ENCODE results near the gene TTC21B.
"Not testable (repeated sequence)": the region's sequence is repeated elsewhere in the genome, so short reads cannot be mapped to it uniquely, and the experiment has no call there.

The TTC21B gene

DNA sequence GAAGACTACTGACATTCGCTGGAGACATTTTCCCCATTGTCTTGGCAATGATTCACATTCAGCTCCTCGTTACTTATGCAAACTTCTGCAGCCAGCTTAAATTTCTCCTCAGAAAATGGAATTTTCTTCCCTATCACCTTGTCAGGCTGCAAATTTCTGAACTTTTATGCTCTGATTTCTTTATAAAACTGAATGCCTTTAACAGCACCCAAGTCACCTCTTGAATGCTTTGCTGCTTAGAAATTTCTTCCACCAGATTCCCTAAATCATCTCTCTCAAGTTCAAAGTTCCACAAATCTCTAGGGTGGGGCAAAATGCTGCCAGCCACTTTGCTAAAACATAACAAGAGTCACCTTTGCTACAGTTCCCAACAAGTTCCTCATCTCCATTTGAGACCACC is 92.5 kb downstream of the TTC21B start:
- H3K9me3 ChIP-seq (ENCODE audit: low read length); H3K36me3 ChIP-seq (ENCODE audit: insufficient read depth, low read length); H3K4me3 ChIP-seq (ENCODE audit: low read depth in 1 of 2, low read length in 2 of 2); H3K9ac ChIP-seq (ENCODE audit: low read length); H3K27me3 ChIP-seq (ENCODE audit: control insufficient read depth in 1 of 2, insufficient read depth in 2 of 2, low read length in 2 of 2); H3K4me1 ChIP-seq (ENCODE audit: insufficient read depth, low read length); H3K27ac ChIP-seq (ENCODE audit: low read depth, low read length): not testable (repeated sequence)

DNA sequence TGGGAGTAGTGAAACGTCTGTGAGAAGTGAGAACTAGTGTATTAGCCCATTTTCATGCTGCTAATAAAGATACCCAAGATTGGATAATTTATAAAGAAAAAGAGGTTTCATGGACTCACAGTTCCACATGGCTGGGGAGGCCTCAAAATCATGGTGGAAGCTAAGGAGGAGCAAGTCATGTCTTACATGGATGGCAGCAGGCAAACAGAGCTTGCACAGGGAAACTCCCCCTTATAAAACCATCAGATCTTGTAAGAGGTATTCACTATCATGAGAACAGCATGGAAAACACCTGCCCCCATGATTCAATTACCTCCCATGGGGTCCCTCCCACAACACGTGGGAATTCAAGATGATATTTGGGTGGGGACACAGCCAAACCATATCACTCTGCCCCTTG is 93.9 kb downstream of the TTC21B start:
- H3K36me3 ChIP-seq (ENCODE audit: insufficient read depth, low read length); H3K27me3 ChIP-seq (ENCODE audit: control insufficient read depth in 1 of 2, insufficient read depth in 2 of 2, low read length in 2 of 2); H3K4me1 ChIP-seq (ENCODE audit: insufficient read depth, low read length); H3K4me3 ChIP-seq (ENCODE audit: low read depth in 1 of 2, low read length in 2 of 2); H3K27ac ChIP-seq (ENCODE audit: low read depth, low read length); H3K9me3 ChIP-seq (ENCODE audit: low read length); H3K9ac ChIP-seq (ENCODE audit: low read length): not testable (repeated sequence)

GRCh38 chr2:165857876-165858275 is 95.7 kb downstream of the TTC21B start:
- no peaks in the 10 kb centered on the region for H3K4me1 ChIP-seq (ENCODE audit: insufficient read depth, low read length)
- H3K27me3 ChIP-seq (ENCODE audit: control insufficient read depth in 1 of 2, insufficient read depth in 2 of 2, low read length in 2 of 2): no peaks in the 10 kb centered on the region
- H3K9ac ChIP-seq (ENCODE audit: low read length): no peak overlapping the region
- H3K9me3 ChIP-seq (ENCODE audit: low read length): no peaks in the 10 kb centered on the region
- no peak overlapping the region for H3K4me3 ChIP-seq (ENCODE audit: low read depth in 1 of 2, low read length in 2 of 2)
- H3K27ac ChIP-seq (ENCODE audit: low read depth, low read length): no peak overlapping the region
- no peaks in the 10 kb centered on the region for H3K36me3 ChIP-seq (ENCODE audit: insufficient read depth, low read length)

DNA sequence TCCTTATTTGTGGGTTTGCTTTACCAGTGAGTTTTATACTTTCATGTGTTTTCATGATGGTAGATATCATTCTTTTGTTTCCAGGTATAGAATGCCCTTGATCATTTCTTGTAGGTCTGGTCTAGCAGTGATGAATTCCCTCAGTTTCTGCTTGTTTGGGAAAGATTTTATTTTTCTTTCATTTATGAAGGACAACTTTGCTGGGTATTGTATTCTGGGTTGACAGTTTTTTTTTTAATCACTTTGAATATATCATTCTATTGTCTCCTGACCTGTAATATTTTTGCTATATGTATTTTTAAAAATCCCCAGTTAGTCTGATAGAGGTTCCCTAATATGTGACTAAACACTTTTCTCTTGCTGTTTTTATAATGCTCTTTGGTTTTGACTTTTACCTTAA is 101.2 kb downstream of the TTC21B start:
- Histone ChIP-seq H3K27me3 (ENCODE audit: control insufficient read depth in 1 of 2, insufficient read depth in 2 of 2, low read length in 2 of 2) (no peaks in the 10 kb centered on the region), H3K4me1 (ENCODE audit: insufficient read depth, low read length) (no peaks in the 10 kb centered on the region), H3K36me3 (ENCODE audit: insufficient read depth, low read length) (no peaks in the 10 kb centered on the region), H3K9ac (ENCODE audit: low read length) (no peak overlapping the region), H3K9me3 (ENCODE audit: low read length) (peaks cover 7% of the 10 kb centered on the region), H3K27ac (ENCODE audit: low read depth, low read length) (no peak overlapping the region), H3K4me3 (ENCODE audit: low read depth in 1 of 2, low read length in 2 of 2) (no peak overlapping the region)

DNA sequence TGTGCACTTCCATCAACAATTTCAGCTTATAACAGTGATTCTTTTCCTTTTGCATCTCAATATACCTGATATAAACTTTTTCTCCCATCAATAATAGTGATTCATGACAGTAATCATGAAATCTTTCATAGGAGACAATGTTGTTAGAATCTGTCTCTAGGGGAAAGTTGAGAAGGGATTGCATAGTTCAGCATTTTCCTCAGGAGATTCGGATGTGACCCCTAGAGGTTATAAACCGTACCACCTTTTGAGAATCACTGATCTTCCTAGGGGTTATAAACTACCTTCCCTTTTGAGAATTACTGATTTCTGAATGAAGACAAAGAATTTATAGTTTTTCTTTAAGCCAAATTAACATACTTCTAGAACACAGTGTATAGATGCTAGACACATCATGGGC is 106.6 kb downstream of the TTC21B start:
- no peak overlapping the region for H3K9ac ChIP-seq (ENCODE audit: low read length)
- H3K36me3 ChIP-seq (ENCODE audit: insufficient read depth, low read length): no peaks in the 10 kb centered on the region

GRCh38 chr2:165846056-165846455 is 107.5 kb downstream of the TTC21B start:
- H3K4me3 ChIP-seq (ENCODE audit: low read depth in 1 of 2, low read length in 2 of 2): no peak overlapping the region
- H3K9me3 ChIP-seq (ENCODE audit: low read length): no peaks in the 10 kb centered on the region
- no peaks in the 10 kb centered on the region for H3K27me3 ChIP-seq (ENCODE audit: control insufficient read depth in 1 of 2, insufficient read depth in 2 of 2, low read length in 2 of 2)
- H3K9ac ChIP-seq (ENCODE audit: low read length): no peak overlapping the region
- no peaks in the 10 kb centered on the region for H3K4me1 ChIP-seq (ENCODE audit: insufficient read depth, low read length)
- no peak overlapping the region for H3K27ac ChIP-seq (ENCODE audit: low read depth, low read length)
- no peaks in the 10 kb centered on the region for H3K36me3 ChIP-seq (ENCODE audit: insufficient read depth, low read length)

More for the DNA sequence above, 106.6 kb downstream of the TTC21B start:
- Histone ChIP-seq H3K9me3 (ENCODE audit: low read length) (no peaks in the 10 kb centered on the region), H3K27ac (ENCODE audit: low read depth, low read length) (no peak overlapping the region), H3K27me3 (ENCODE audit: control insufficient read depth in 1 of 2, insufficient read depth in 2 of 2, low read length in 2 of 2) (no peaks in the 10 kb centered on the region), H3K4me3 (ENCODE audit: low read depth in 1 of 2, low read length in 2 of 2) (no peak overlapping the region), H3K4me1 (ENCODE audit: insufficient read depth, low read length) (no peaks in the 10 kb centered on the region)

DNA sequence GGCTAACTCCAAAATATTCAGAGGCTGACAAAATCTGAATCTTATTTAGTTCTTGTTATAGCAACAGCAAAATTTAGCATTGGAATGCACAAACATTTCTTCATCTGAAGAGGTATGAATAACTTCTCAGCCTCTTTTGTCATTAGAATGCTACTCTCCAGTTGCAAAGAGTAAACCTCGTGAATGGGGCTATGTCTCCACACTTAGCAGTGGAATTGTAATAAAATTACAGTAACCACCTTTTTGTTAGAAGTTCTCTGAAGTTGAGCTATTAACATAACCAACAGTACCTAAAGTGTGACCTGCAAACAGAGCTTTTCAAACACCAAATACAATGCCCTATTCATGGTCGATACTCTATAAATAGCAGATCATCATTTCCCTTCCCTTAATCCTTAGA is 109.4 kb downstream of the TTC21B start:
- Histone ChIP-seq H3K27me3 (ENCODE audit: control insufficient read depth in 1 of 2, insufficient read depth in 2 of 2, low read length in 2 of 2) (no peaks in the 10 kb centered on the region), H3K4me3 (ENCODE audit: low read depth in 1 of 2, low read length in 2 of 2) (no peak overlapping the region), H3K27ac (ENCODE audit: low read depth, low read length) (no peak overlapping the region), H3K4me1 (ENCODE audit: insufficient read depth, low read length) (no peaks in the 10 kb centered on the region), H3K9ac (ENCODE audit: low read length) (no peak overlapping the region), H3K36me3 (ENCODE audit: insufficient read depth, low read length) (no peaks in the 10 kb centered on the region), H3K9me3 (ENCODE audit: low read length) (no peaks in the 10 kb centered on the region)

DNA sequence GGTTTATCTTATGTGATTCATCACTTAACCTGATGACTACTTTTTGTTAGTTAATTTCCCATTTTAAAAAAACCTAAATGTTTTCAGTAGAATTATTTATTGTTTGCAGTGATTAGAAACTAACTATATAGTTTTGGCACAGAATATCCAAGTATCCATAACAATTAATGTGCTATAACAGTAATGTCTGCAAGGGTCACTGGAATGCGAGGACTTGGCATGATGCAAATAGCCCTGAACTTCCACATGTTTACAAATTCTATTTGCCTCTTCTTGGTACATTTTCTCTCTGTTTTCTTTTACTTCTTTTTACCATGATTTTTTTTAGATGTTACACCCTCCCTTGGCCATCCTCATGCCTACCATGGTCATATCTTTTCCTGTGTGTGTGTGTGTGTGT is 110.2 kb downstream of the TTC21B start:
- H3K36me3 ChIP-seq (ENCODE audit: insufficient read depth, low read length): no peaks in the 10 kb centered on the region
- no peak overlapping the region for H3K4me3 ChIP-seq (ENCODE audit: low read depth in 1 of 2, low read length in 2 of 2)
- no peaks in the 10 kb centered on the region for H3K9me3 ChIP-seq (ENCODE audit: low read length)
- H3K27ac ChIP-seq (ENCODE audit: low read depth, low read length): no peak overlapping the region
- no peaks in the 10 kb centered on the region for H3K27me3 ChIP-seq (ENCODE audit: control insufficient read depth in 1 of 2, insufficient read depth in 2 of 2, low read length in 2 of 2)
- no peaks in the 10 kb centered on the region for H3K4me1 ChIP-seq (ENCODE audit: insufficient read depth, low read length)
- no peak overlapping the region for H3K9ac ChIP-seq (ENCODE audit: low read length)

- Histone ChIP-seq H3K27ac (ENCODE audit: low read depth, low read length) (no peak overlapping the region), H3K27me3 (ENCODE audit: control insufficient read depth in 1 of 2, insufficient read depth in 2 of 2, low read length in 2 of 2) (no peaks in the 10 kb centered on the region), H3K36me3 (ENCODE audit: insufficient read depth, low read length) (no peaks in the 10 kb centered on the region), H3K9me3 (ENCODE audit: low read length) (no peaks in the 10 kb centered on the region), H3K4me3 (ENCODE audit: low read depth in 1 of 2, low read length in 2 of 2) (no peak overlapping the region), H3K9ac (ENCODE audit: low read length) (no peak overlapping the region), H3K4me1 (ENCODE audit: insufficient read depth, low read length) (no peaks in the 10 kb centered on the region)
These were observed 113.1 kb downstream of the TTC21B start for GRCh38 chr2:165840333-165840958.

GRCh38 chr2:165839610-165840009 is 114.0 kb downstream of the TTC21B start:
- Histone ChIP-seq H3K36me3 (ENCODE audit: insufficient read depth, low read length) (no peaks in the 10 kb centered on the region), H3K4me3 (ENCODE audit: low read depth in 1 of 2, low read length in 2 of 2) (no peak overlapping the region), H3K9me3 (ENCODE audit: low read length) (no peaks in the 10 kb centered on the region), H3K9ac (ENCODE audit: low read length) (no peak overlapping the region), H3K27me3 (ENCODE audit: control insufficient read depth in 1 of 2, insufficient read depth in 2 of 2, low read length in 2 of 2) (no peaks in the 10 kb centered on the region), H3K4me1 (ENCODE audit: insufficient read depth, low read length) (no peaks in the 10 kb centered on the region), H3K27ac (ENCODE audit: low read depth, low read length) (no peak overlapping the region)

DNA sequence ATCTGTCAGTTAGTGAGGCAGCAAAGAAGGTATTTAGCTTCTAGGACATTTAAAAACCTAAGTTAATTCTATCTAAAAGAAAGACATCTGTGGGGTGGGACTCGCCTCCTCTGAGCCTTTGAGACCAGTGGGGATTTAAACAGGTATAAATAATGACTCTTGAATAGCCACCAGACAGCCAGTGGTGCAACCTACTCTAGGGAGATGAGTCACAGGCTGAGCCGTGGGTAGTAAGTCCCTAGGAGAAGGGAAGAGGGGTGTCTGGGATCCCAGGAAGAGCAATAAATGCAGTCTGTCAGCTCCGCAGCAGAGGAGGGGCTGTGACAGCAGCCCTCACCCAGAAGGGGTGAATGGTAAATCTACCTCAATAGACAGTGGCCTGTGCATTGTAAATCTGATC is 116.5 kb downstream of the TTC21B start:
- no peaks in the 10 kb centered on the region for H3K36me3 ChIP-seq (ENCODE audit: insufficient read depth, low read length)
- H3K4me3 ChIP-seq (ENCODE audit: low read depth in 1 of 2, low read length in 2 of 2): no peak overlapping the region
- no peak overlapping the region for H3K27ac ChIP-seq (ENCODE audit: low read depth, low read length)
- H3K9me3 ChIP-seq (ENCODE audit: low read length): no peaks in the 10 kb centered on the region
- no peak overlapping the region for H3K9ac ChIP-seq (ENCODE audit: low read length)
- H3K27me3 ChIP-seq (ENCODE audit: control insufficient read depth in 1 of 2, insufficient read depth in 2 of 2, low read length in 2 of 2): no peaks in the 10 kb centered on the region
- no peaks in the 10 kb centered on the region for H3K4me1 ChIP-seq (ENCODE audit: insufficient read depth, low read length)

GRCh38 chr2:165835363-165835762 is 118.2 kb downstream of the TTC21B start:
- Histone ChIP-seq H3K9me3 (ENCODE audit: low read length) (no peaks in the 10 kb centered on the region), H3K4me3 (ENCODE audit: low read depth in 1 of 2, low read length in 2 of 2) (no peak overlapping the region), H3K36me3 (ENCODE audit: insufficient read depth, low read length) (no peaks in the 10 kb centered on the region), H3K27ac (ENCODE audit: low read depth, low read length) (no peak overlapping the region), H3K9ac (ENCODE audit: low read length) (no peak overlapping the region), H3K27me3 (ENCODE audit: control insufficient read depth in 1 of 2, insufficient read depth in 2 of 2, low read length in 2 of 2) (no peaks in the 10 kb centered on the region), H3K4me1 (ENCODE audit: insufficient read depth, low read length) (no peaks in the 10 kb centered on the region)
